Neural progenitor cell (in vitro differentiated cells): ENCODE results near the gene DLGAP3. TPM values are rescaled to one million over a fixed set of nuclear protein-coding genes. Genes with fewer than 3 reads are reported as not detected.

Experiments
- DNase-seq: peaks from one replicate; pipeline ENCODE4 v3.0.0-alpha.2; 2016; ENCODE audit warnings: low spot score
- H2AFZ ChIP-seq: fragments of 200-600 bp; sonication (generic); replicated peaks from 2 replicates; pipeline ENCODE4 v1.6.1; 2016; ENCODE audit warnings: antibody characterized with exemption
- H3F3A ChIP-seq: fragments of 200-600 bp; sonication (generic); 2 replicates; pipeline ENCODE4 v1.6.1; 2016; ENCODE audit warnings: antibody characterized with exemption, low read depth
- H3K27ac ChIP-seq: fragments of 200-600 bp; sonication (generic); 2 replicates; pipeline ENCODE4 v1.5.1; 2016; ENCODE audit warnings: mild to moderate bottlenecking
- H3K27me3 ChIP-seq: fragments of 200-600 bp; sonication (generic); 2 replicates; pipeline ENCODE4 v1.6.1; 2016; ENCODE audit warnings: mild to moderate bottlenecking, moderate library complexity
- H3K36me3 ChIP-seq: fragments of 200-600 bp; sonication (generic); 2 replicates; pipeline ENCODE4 v1.5.1; 2016
- H3K4me1 ChIP-seq: fragments of 200-600 bp; sonication (generic); 2 replicates; pipeline ENCODE4 v1.6.1; 2016; ENCODE audit warnings: mixed run types
- H3K4me2 ChIP-seq: fragments of 200-600 bp; sonication (generic); 2 replicates; pipeline ENCODE4 v1.6.1; 2016
- H3K4me3 ChIP-seq: fragments of 200-600 bp; sonication (generic); 2 replicates; pipeline ENCODE4 v1.5.1; 2016
- H3K79me2 ChIP-seq: fragments of 200-600 bp; sonication (generic); 2 replicates; pipeline ENCODE4 v1.6.1; 2016; ENCODE audit warnings: low read depth
- H3K9ac ChIP-seq: fragments of 200-600 bp; sonication (generic); 2 replicates; pipeline ENCODE4 v1.6.1; 2016
- H3K9me3 ChIP-seq: fragments of 200-600 bp; sonication (generic); 2 replicates; pipeline ENCODE4 v1.5.1; 2016; ENCODE audit warnings: low read depth
- H4K20me1 ChIP-seq: fragments of 200-600 bp; sonication (generic); 2 replicates; pipeline ENCODE4 v1.6.1; 2016; ENCODE audit warnings: low read depth
- H3K27ac Mint-ChIP-seq: 3 replicates; pipeline ENCODE4 v1.8.0; 2021; ENCODE audit warnings: mixed read lengths
- H3K27me3 Mint-ChIP-seq: 2 replicates; pipeline ENCODE4 v1.8.0; 2022; ENCODE audit warnings: low read depth, mild to moderate bottlenecking, inconsistent platforms, moderate library complexity, mixed read lengths; ENCODE audit not compliant: insufficient read depth
- H3K36me3 Mint-ChIP-seq: 3 replicates; pipeline ENCODE4 v1.8.0; 2021; ENCODE audit warnings: mixed read lengths
- H3K4me1 Mint-ChIP-seq: 3 replicates; pipeline ENCODE4 v1.8.0; 2021; ENCODE audit warnings: mixed read lengths
- H3K4me3 Mint-ChIP-seq: 3 replicates; pipeline ENCODE4 v1.8.0; 2021; ENCODE audit warnings: mild to moderate bottlenecking, moderate library complexity, mixed read lengths
- H3K9me3 Mint-ChIP-seq: 3 replicates; pipeline ENCODE4 v1.8.0; 2020; ENCODE audit warnings: mixed read lengths
- CTCF ChIP-seq: fragments of 200-600 bp; sonication (generic); IDR thresholded peaks from 2 replicates; pipeline ENCODE4 v1.5.1; 2017; ENCODE audit warnings: antibody characterized with exemption, mild to moderate bottlenecking
- EZH2 ChIP-seq: fragments of 200-600 bp; sonication (generic); IDR thresholded peaks from 2 replicates; pipeline ENCODE4 v1.6.1; 2017; ENCODE audit warnings: antibody characterized with exemption, mild to moderate bottlenecking, moderate library complexity
- EZH2phosphoT487 ChIP-seq: fragments of 200-600 bp; sonication (generic); IDR thresholded peaks from 2 replicates; pipeline ENCODE4 v1.6.1; 2017; ENCODE audit warnings: antibody characterized with exemption
- total RNA-seq: library from RNA; depleted of rRNA; stranded (reverse); fragments of >200 nt; gene quantifications from 2 replicates; pipeline ENCODE4 v1.2.3, GENCODE V29; 2015; ENCODE audit warnings: low replicate concordance

DLGAP3 gene
- total RNA-seq, 1 donor from 2014 or later = not detected

DNA sequence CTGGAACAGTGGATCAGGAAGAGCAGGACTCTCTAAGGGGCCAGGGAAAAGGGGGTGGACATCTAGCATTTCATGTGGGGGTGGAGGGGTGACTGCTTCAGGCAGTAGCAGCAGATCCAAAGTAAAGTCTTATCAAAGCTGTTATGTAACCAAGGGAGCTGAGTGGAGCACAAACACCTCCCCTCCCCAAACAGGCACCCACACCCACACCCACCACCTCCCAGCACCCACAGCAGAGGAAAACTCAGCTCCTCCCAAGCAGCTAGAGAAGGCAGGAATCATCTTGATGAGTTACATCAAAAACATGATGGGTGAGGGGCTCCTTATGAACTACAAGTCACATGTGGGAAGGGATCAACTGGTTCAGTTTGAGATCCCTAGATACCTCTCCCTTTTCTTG, 6.0 kb downstream of the DLGAP3 start:
- peaks cover 38% of the 10 kb centered on the region for H3K27me3 Mint-ChIP-seq
- no peak overlapping the region for H3K27ac Mint-ChIP-seq
- H3K4me1 Mint-ChIP-seq = peaks cover 5% of the 10 kb centered on the region
- H2AFZ ChIP-seq = no peak overlapping the region
- no peaks in the 10 kb centered on the region for H3K36me3 ChIP-seq
- no peaks in the 10 kb centered on the region for H3K9me3 Mint-ChIP-seq
- no peak overlapping the region for H3K27ac ChIP-seq
- H3K9ac ChIP-seq = no peak overlapping the region
- no peak for DNase-seq
- no peaks in the 10 kb centered on the region for H3F3A ChIP-seq
- no peaks in the 10 kb centered on the region for H3K36me3 Mint-ChIP-seq
- peaks cover 77% of the 10 kb centered on the region for H3K27me3 ChIP-seq
- H4K20me1 ChIP-seq = peaks cover 40% of the 10 kb centered on the region
- H3K4me3 Mint-ChIP-seq = no peak overlapping the region
- no peaks in the 10 kb centered on the region for H3K9me3 ChIP-seq
- no peak overlapping the region for H3K4me2 ChIP-seq
- no peaks in the 10 kb centered on the region for H3K79me2 ChIP-seq
- no peak overlapping the region for H3K4me3 ChIP-seq
- H3K4me1 ChIP-seq = peaks cover 10% of the 10 kb centered on the region
- TF ChIP-seq EZH2phosphoT487 (no peak), CTCF (no peak), EZH2 (no peak)

- peak; percentile 22 for TF ChIP-seq CTCF
- no peak for TF ChIP-seq EZH2
- H3K36me3 ChIP-seq = no peaks in the 10 kb centered on the region
- H3K4me3 ChIP-seq = no peak overlapping the region
- no peak overlapping the region for H2AFZ ChIP-seq
- peaks cover 33% of the 10 kb centered on the region for H3K27me3 ChIP-seq
- H3K4me1 ChIP-seq = peaks cover 11% of the 10 kb centered on the region
- Mint-ChIP-seq H3K4me1 (peaks cover 4% of the 10 kb centered on the region), H3K4me3 (no peak overlapping the region), H3K27ac (no peak overlapping the region), H3K9me3 (no peaks in the 10 kb centered on the region), H3K27me3 (peaks cover 13% of the 10 kb centered on the region), H3K36me3 (no peaks in the 10 kb centered on the region)
- H3K9ac ChIP-seq = no peak overlapping the region
- H3K79me2 ChIP-seq = no peaks in the 10 kb centered on the region
- no peaks in the 10 kb centered on the region for H3K9me3 ChIP-seq
- peak overlapping the region; percentile 70 for H3K4me2 ChIP-seq
- H3F3A ChIP-seq = no peaks in the 10 kb centered on the region
- DNase-seq = peak; percentile 55
- H3K27ac ChIP-seq = no peak overlapping the region
- peaks cover 2% of the 10 kb centered on the region for H4K20me1 ChIP-seq
Measured at GRCh38 chr1:34918977-34919561, 10.4 kb downstream of the DLGAP3 start.

DNA sequence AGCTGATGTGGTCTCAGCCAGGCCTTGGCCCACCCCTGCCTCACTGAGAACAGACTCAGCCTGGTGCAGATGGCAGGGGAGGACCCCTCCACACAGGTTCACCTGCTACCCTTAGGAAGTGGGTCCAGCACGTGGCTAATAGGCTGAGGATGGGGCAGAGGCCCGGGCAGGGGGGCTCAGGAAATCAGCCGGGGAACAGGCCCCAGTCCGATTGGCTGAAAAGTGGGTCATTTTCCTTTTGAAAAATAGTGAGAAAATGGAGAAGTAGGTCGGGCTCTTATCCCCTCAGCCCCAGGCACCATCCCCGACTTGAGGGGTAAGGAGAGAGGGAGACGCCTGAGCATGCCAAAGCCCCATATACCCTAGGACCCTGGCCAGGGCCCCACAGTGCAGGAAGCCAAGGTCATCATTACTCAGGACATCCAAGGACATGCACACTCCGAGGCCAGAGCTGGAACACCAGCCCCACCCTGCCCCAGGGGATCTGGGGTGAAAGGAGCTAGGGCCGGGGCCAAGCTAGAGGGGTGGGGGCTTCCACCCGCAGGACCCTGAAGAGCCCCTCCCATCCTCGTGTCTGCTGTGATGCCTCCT, 11.0 kb downstream of the DLGAP3 start:
- H4K20me1 ChIP-seq = no peaks in the 10 kb centered on the region
- no peak for DNase-seq
- no peak overlapping the region for H3K9ac ChIP-seq
- peaks cover 11% of the 10 kb centered on the region for H3K4me1 ChIP-seq
- peaks cover 4% of the 10 kb centered on the region for H3K4me1 Mint-ChIP-seq
- TF ChIP-seq CTCF = no peak
- no peak overlapping the region for H2AFZ ChIP-seq
- H3F3A ChIP-seq = no peaks in the 10 kb centered on the region
- H3K4me3 Mint-ChIP-seq = no peak overlapping the region
- peaks cover 27% of the 10 kb centered on the region for H3K27me3 ChIP-seq
- H3K4me3 ChIP-seq = no peak overlapping the region
- H3K27me3 Mint-ChIP-seq = peaks cover 9% of the 10 kb centered on the region
- no peaks in the 10 kb centered on the region for H3K9me3 ChIP-seq
- no peak overlapping the region for H3K27ac ChIP-seq
- H3K9me3 Mint-ChIP-seq = no peaks in the 10 kb centered on the region
- H3K79me2 ChIP-seq = no peaks in the 10 kb centered on the region
- H3K36me3 Mint-ChIP-seq = no peaks in the 10 kb centered on the region
- no peak overlapping the region for H3K27ac Mint-ChIP-seq
- H3K36me3 ChIP-seq = no peaks in the 10 kb centered on the region
- peak overlapping the region; percentile 70 for H3K4me2 ChIP-seq
